H1 (cell line): ENCODE measurements around the gene PSTK. TPM values are rescaled to one million over a fixed set of nuclear protein-coding genes. Genes with fewer than 3 reads are reported as not detected.

Experiments used
- ATF3 ChIP-seq: IDR thresholded peaks from 2 replicates; pipeline ENCODE4 v1.6.1; 2011; ENCODE audit warnings: low read depth, mild to moderate bottlenecking, low read length; ENCODE audit not compliant: insufficient read depth
- BCL11A ChIP-seq, 2 experiments: IDR thresholded peaks; one replicate each; pipeline ENCODE4 v1.6.1; 2011; ENCODE audit warnings: low read depth in 2 of 2, low read length in 2 of 2, mild to moderate bottlenecking in 2 of 2
- CHD7 ChIP-seq: fragments of 300-600 bp; sonication (generic); IDR thresholded peaks from 2 replicates; pipeline ENCODE4 v1.7.1; 2012; ENCODE audit warnings: low read length, moderate library complexity, mild to moderate bottlenecking, inconsistent platforms; ENCODE audit not compliant: insufficient replicate concordance
- EP300 ChIP-seq, 2 experiments: IDR thresholded peaks; 1 replicate in 1 of 2; 2 replicates in 1 of 2; pipeline ENCODE4 v1.6.1; 2011 to 2012; ENCODE audit warnings: low read depth in 2 of 2, low read length in 2 of 2, mild to moderate bottlenecking in 2 of 2, borderline replicate concordance in 1 of 2, inconsistent platforms in 1 of 2, moderate library complexity in 1 of 2
- SP1 ChIP-seq: IDR thresholded peaks from 2 replicates; pipeline ENCODE4 v1.6.1; 2011; ENCODE audit warnings: low read depth, low read length
- TCF12 ChIP-seq: IDR thresholded peaks from 2 replicates; pipeline ENCODE4 v1.6.1; 2011; ENCODE audit warnings: low read depth, mild to moderate bottlenecking, low read length
- USF2 ChIP-seq: IDR thresholded peaks from 2 replicates; pipeline ENCODE4 v1.6.1; 2011; ENCODE audit warnings: low read length, improper control_type of control experiment
- polyA plus RNA-seq, 7 experiments: library from polyadenylated mRNA; depleted of rRNA in 3 of 7; stranded (reverse) in 5 of 7; unstranded in 2 of 7; fragments of >200 nt in 5 of 7; fragments of 200-250 nt in 2 of 7; gene quantifications; 1 replicate in 5 of 7; 2 replicates in 1 of 7; 4 replicates in 1 of 7; pipeline versions ENCODE4 v1.2.1 to v1.2.3, GENCODE V29; 2011 to 2013; ENCODE audit warnings: missing spikeins in 2 of 7, mixed read lengths in 2 of 7
- total RNA-seq: library from RNA; stranded (reverse); fragmentation: NEBNext Ultra II Directional; extraction: Animal tissue kit (Norgen Biotek cat#: 25700); gene quantifications from 2 replicates; pipeline ENCODE4 v1.2.1, GENCODE V29; 2021

The PSTK gene
- total and polyA plus RNA-seq, 2 of the 8 experiments (the other 6 are each of a cell fraction or from before 2014, with no cell fraction given), result 4.4 to 6.6 TPM

GRCh38 chr10:123017421-123018165 lies 37.4 kb downstream of the PSTK start (continued):
- TF ChIP-seq CHD7 (peak; percentile 70), EP300 (IDR thresholded peaks at IDR 0.05; ENCODE audit: borderline replicate concordance in 1 of 2, low read depth in 2 of 2, low read length in 2 of 2) (0 out of 3 replicates have a peak, but pooled peaks of 1 of the 2 experiments have one; percentile 25), ATF3 (no peak), TCF12 (peak; percentile 80; the same call in 1 of the 2 replicates), SP1 (peak; percentile 43; the same call in 1 of the 2 replicates), BCL11A (IDR thresholded peaks at IDR 0.05; ENCODE audit: low read depth in 2 of 2, low read length in 2 of 2) (peak in 1 of 2 experiments; percentile 45), USF2 (peak; percentile 64)
